ENCODE data around the gene RGS4. TPM values are rescaled to one million over a fixed set of nuclear protein-coding genes. Genes with fewer than 3 reads are reported as not detected.

The RGS4 gene
- total and polyA plus RNA-seq, 2 donors (not counting 1 experiment from before 2014, with no cell fraction given): not detected

DNA sequence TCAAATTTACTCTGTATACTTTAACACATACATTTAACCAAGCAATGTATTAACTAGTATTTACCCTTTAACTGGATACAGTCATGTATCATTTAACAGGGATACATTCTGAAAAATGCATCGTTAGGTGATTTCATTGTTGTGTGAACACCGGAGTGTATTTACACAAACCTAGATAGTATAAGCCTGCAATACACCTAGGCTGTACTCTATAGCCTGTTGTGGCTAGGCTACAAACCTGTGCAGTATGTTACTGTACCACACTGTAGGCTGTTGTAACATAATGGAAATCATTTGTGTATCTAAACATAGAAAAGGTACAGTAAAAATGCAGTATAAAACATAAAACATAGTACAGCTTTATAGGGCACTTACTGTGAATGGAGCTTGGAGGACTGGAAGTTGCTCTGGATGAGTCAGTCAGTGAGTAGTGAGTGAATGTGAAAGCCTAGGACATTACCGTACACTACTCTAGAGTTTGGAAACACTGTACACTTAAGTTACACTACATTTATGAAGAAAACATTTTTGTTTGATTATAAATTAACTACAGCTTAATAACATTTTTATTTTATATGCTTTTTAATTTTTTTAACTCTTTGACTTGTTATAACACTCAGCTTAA is 21.3 kb downstream of the RGS4 start:
- Histone ChIP-seq H4K20me1 (ENCODE audit: control insufficient read depth, insufficient read depth, low read length, poor library complexity, severe bottlenecking) (no peaks in the 10 kb centered on the region), H3K4me2 (replicated peaks; ENCODE audit: low read depth, low read length, poor library complexity, severe bottlenecking) (no peak overlapping the region), H3K4me1 (ENCODE audit: control insufficient read depth in 2 of 2, insufficient read depth in 2 of 2, low read length in 2 of 2) (no peaks in the 10 kb centered on the region), H3K27ac (ENCODE audit: low read length in 2 of 2) (no peak overlapping the region), H2AFZ (ENCODE audit: insufficient read depth, low read depth, low read length, poor library complexity, severe bottlenecking) (no peak overlapping the region), H3K79me2 (ENCODE audit: control insufficient read depth, insufficient read depth, low read length) (no peaks in the 10 kb centered on the region), H3K9ac (ENCODE audit: low read length) (no peak overlapping the region), H3K4me3 (ENCODE audit: control extremely low read depth in 1 of 5, extremely low read depth in 1 of 5, insufficient read depth in 1 of 5, low read depth in 2 of 5, low read length in 4 of 5) (no peak overlapping the region), H3K27me3 (replicated peaks in 1 of 4; ENCODE audit: control extremely low read depth in 1 of 4, control insufficient read depth in 3 of 4, insufficient read depth in 4 of 4, low read length in 3 of 4) (no peaks in the 10 kb centered on the region), H3K36me3 (replicated peaks in 1 of 2; ENCODE audit: control extremely low read depth in 1 of 2, control insufficient read depth in 1 of 2, extremely low read depth in 1 of 2, insufficient read depth in 2 of 2, low read length in 1 of 2) (no peaks in the 10 kb centered on the region), H3K9me3 (ENCODE audit: control extremely low read depth in 1 of 3, control insufficient read depth in 2 of 3, insufficient read depth in 1 of 3, low read length in 2 of 3) (peaks cover 0 to 3% (median 0%) of the 10 kb centered on the region in 3 donors)
- intact Hi-C loops (cut with micrococcal nuclease): no loop called here
- TF ChIP-seq CTCF (IDR thresholded peaks at IDR 0.05) (no peak), EZH2 (IDR thresholded peaks at IDR 0.05; ENCODE audit: borderline replicate concordance, insufficient read depth, low read depth, low read length, poor library complexity, severe bottlenecking) (no peak)
- DNase-seq: no peak
- H3K4me1 Mint-ChIP-seq: no peaks in the 10 kb centered on the region
- H3K27me3 Mint-ChIP-seq: peaks cover 8% of the 10 kb centered on the region
- ChIA-PET POLR2A (no interaction called here), CTCF (interaction anchor here (0.6 kb wide), 1 partner anchor 149 kb away, joined by 3 read pairs; no protein-coding TSS in a partner anchor)
- no peak overlapping the region for H3K4me3 Mint-ChIP-seq
- no peak for ATAC-seq (ENCODE audit: low read depth)
- WGBS (ENCODE audit: insufficient coverage): no CpG with 5 or more reads among the region's 3 CpGs
- H3K9me3 Mint-ChIP-seq (ENCODE audit: insufficient read depth): no peaks in the 10 kb centered on the region
- H3K27ac Mint-ChIP-seq: no peak overlapping the region

DNA sequence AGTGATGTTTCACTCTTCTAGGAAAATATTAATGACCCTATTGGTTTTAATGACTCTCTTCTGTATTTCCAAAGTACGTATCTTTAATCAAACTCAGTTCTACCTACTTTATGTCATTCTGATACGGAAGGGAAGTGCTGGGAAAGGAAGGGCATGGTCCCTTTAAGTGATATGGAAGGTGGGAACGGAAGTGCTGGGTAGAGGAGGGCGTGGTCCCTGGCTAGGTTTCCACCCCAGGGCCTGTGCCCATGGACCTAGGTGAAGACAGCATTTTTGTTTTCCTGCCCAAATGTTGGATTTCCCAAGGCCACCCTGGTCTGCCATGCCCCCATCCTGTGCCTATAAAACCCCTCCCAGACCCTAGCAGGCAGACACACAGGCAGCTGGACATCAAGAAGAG is 24.0 kb downstream of the RGS4 start:
- Histone ChIP-seq H4K20me1 (ENCODE audit: control insufficient read depth, insufficient read depth, low read length, poor library complexity, severe bottlenecking) (no peaks in the 10 kb centered on the region), H3K27me3 (replicated peaks in 1 of 4; ENCODE audit: control extremely low read depth in 1 of 4, control insufficient read depth in 3 of 4, insufficient read depth in 4 of 4, low read length in 3 of 4) (no peaks in the 10 kb centered on the region), H3K4me3 (ENCODE audit: control extremely low read depth in 1 of 5, extremely low read depth in 1 of 5, insufficient read depth in 1 of 5, low read depth in 2 of 5, low read length in 4 of 5) (no peak overlapping the region), H3K9me3 (ENCODE audit: control extremely low read depth in 1 of 3, control insufficient read depth in 2 of 3, insufficient read depth in 1 of 3, low read length in 2 of 3) (peaks cover 0 to 3% (median 0%) of the 10 kb centered on the region in 3 donors), H3K79me2 (ENCODE audit: control insufficient read depth, insufficient read depth, low read length) (no peaks in the 10 kb centered on the region), H3K36me3 (replicated peaks in 1 of 2; ENCODE audit: control extremely low read depth in 1 of 2, control insufficient read depth in 1 of 2, extremely low read depth in 1 of 2, insufficient read depth in 2 of 2, low read length in 1 of 2) (no peaks in the 10 kb centered on the region), H3K4me1 (ENCODE audit: control insufficient read depth in 2 of 2, insufficient read depth in 2 of 2, low read length in 2 of 2) (no peaks in the 10 kb centered on the region), H2AFZ (ENCODE audit: insufficient read depth, low read depth, low read length, poor library complexity, severe bottlenecking) (no peak overlapping the region), H3K27ac (ENCODE audit: low read length in 2 of 2) (no peak overlapping the region), H3K4me2 (replicated peaks; ENCODE audit: low read depth, low read length, poor library complexity, severe bottlenecking) (no peak overlapping the region), H3K9ac (ENCODE audit: low read length) (no peak overlapping the region)
- intact Hi-C loops (cut with micrococcal nuclease): no loop called here
- Mint-ChIP-seq H3K4me3 (no peak overlapping the region), H3K27me3 (peaks cover 8% of the 10 kb centered on the region), H3K9me3 (ENCODE audit: insufficient read depth) (no peaks in the 10 kb centered on the region), H3K27ac (no peak overlapping the region), H3K4me1 (no peaks in the 10 kb centered on the region)
- CTCF ChIA-PET: no interaction called here
- POLR2A ChIA-PET: no interaction called here
- ATAC-seq (ENCODE audit: low read depth) (no peak), DNase-seq (no peak)
- 55% methylated on average over 2 of the region's 4 CpGs for WGBS (ENCODE audit: insufficient coverage)
- TF ChIP-seq EZH2 (IDR thresholded peaks at IDR 0.05; ENCODE audit: borderline replicate concordance, insufficient read depth, low read depth, low read length, poor library complexity, severe bottlenecking) (no peak), CTCF (IDR thresholded peaks at IDR 0.05) (no peak)
